ENCODE measurements around the gene NLGN1. TPM values are rescaled to one million over a fixed set of nuclear protein-coding genes. Genes with fewer than 3 reads are reported as not detected.

Gene NLGN1
- total RNA-seq, 2 experiments from 2014 or later, result not detected

DNA sequence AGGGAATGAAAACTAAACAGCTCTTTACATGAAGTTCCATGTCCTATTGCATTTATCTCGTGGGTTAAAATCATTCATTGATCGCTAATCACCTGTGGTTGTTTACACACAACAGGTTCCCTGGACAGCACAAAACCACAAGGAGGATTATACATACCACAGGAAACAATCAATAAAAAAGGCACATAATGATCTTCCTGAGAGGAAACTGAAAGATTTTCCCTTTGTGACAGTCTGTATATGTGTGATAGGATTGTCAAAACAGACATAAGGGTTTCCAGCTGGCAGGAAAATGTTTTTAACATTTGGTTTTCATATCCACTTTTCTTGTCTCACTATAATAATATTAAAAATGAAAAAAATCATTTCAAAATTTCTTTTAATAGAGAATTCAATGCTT is 541.8 kb downstream of the NLGN1 start:
- Mint-ChIP-seq H3K4me3 (no peak overlapping the region), H3K9me3 (no peaks in the 10 kb centered on the region), H3K36me3 (no peaks in the 10 kb centered on the region), H3K27me3 (no peaks in the 10 kb centered on the region), H3K4me1 (no peaks in the 10 kb centered on the region), H3K27ac (no peak overlapping the region)
- no peak for ATAC-seq (ENCODE audit: low read depth)
- POLR2A ChIA-PET, result no interaction called here
- DNase-seq, result no peak

DNA sequence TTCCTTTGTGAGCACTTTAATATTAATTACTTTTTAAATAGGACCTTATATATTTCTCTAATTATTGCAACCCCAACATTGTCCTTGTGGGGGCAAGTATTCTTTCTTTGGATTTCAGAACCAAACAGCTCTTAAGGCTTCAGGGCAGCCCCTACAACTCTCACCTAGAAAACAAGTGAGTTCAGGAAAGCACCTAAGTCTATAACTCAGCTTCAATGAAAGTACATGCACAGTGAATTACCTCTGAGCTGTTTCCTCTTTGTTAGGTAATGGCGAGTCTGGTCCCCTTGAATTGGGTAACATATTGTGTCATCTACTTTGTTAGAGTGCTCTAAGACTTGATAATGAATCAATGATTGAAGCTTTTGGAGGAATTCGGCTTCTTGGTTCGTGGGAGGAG is 545.7 kb downstream of the NLGN1 start:
- no peak for DNase-seq
- no peaks in the 10 kb centered on the region for H3K36me3 Mint-ChIP-seq

GRCh38 chr3:173945170-173945569 is 547.6 kb downstream of the NLGN1 start:
- Mint-ChIP-seq H3K9me3 (no peaks in the 10 kb centered on the region), H3K27ac (no peak overlapping the region), H3K4me1 (no peaks in the 10 kb centered on the region), H3K4me3 (no peak overlapping the region), H3K36me3 (no peaks in the 10 kb centered on the region), H3K27me3 (no peaks in the 10 kb centered on the region)
- POLR2A ChIA-PET, result no interaction called here
- DNase-seq (no peak), ATAC-seq (ENCODE audit: low read depth) (no peak)

More for the DNA sequence above, 545.7 kb downstream of the NLGN1 start:
- Mint-ChIP-seq H3K27me3 (no peaks in the 10 kb centered on the region), H3K27ac (no peak overlapping the region), H3K4me3 (no peak overlapping the region), H3K4me1 (no peaks in the 10 kb centered on the region), H3K9me3 (no peaks in the 10 kb centered on the region)
- POLR2A ChIA-PET, result no interaction called here
- no peak for ATAC-seq (ENCODE audit: low read depth)

GRCh38 chr3:173945806-173946205 is 548.3 kb downstream of the NLGN1 start:
- POLR2A ChIA-PET, result no interaction called here
- Mint-ChIP-seq H3K27me3 (no peaks in the 10 kb centered on the region), H3K36me3 (no peaks in the 10 kb centered on the region), H3K4me3 (no peak overlapping the region), H3K4me1 (no peaks in the 10 kb centered on the region), H3K9me3 (no peaks in the 10 kb centered on the region), H3K27ac (no peak overlapping the region)
- DNase-seq (no peak), ATAC-seq (ENCODE audit: low read depth) (no peak)

DNA sequence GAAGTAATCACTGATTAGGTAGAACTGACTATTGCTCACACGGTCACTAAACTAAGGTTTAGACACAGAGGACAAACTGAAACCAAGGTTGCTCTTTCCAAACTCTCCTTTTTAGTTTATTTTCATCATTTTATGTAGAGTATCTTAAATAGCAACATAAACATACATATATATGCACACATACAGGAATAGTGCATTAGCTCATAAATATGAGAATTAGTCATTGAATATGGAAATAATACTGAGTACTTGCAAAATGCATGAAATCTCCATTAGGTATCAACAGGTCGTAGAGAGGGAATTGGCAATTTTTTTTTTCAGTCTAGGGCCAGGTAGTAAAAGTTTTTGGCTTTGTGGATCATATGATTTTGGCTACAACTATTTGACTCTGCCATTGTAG is 557.1 kb downstream of the NLGN1 start:
- DNase-seq, result no peak
- no peaks in the 10 kb centered on the region for H3K36me3 Mint-ChIP-seq
- no peaks in the 10 kb centered on the region for H3K9me3 Mint-ChIP-seq
- H3K4me1 Mint-ChIP-seq, result no peaks in the 10 kb centered on the region
- no peak overlapping the region for H3K4me3 Mint-ChIP-seq
- ATAC-seq (ENCODE audit: low read depth), result no peak
- H3K27me3 Mint-ChIP-seq, result no peaks in the 10 kb centered on the region
- POLR2A ChIA-PET, result no interaction called here
- H3K27ac Mint-ChIP-seq, result no peak overlapping the region

GRCh38 chr3:173957646-173958045 is 560.1 kb downstream of the NLGN1 start:
- no peak overlapping the region for H3K27ac Mint-ChIP-seq
- H3K27me3 Mint-ChIP-seq, result no peaks in the 10 kb centered on the region
- no peak for ATAC-seq (ENCODE audit: low read depth)
- DNase-seq, result no peak
- no peaks in the 10 kb centered on the region for H3K36me3 Mint-ChIP-seq
- POLR2A ChIA-PET, result no interaction called here
- no peak overlapping the region for H3K4me3 Mint-ChIP-seq
- no peaks in the 10 kb centered on the region for H3K9me3 Mint-ChIP-seq
- no peaks in the 10 kb centered on the region for H3K4me1 Mint-ChIP-seq

- Mint-ChIP-seq H3K4me3 (no peak overlapping the region), H3K9me3 (no peaks in the 10 kb centered on the region), H3K27ac (no peak overlapping the region), H3K27me3 (no peaks in the 10 kb centered on the region), H3K4me1 (no peaks in the 10 kb centered on the region), H3K36me3 (no peaks in the 10 kb centered on the region)
- DNase-seq (no peak), ATAC-seq (ENCODE audit: low read depth) (no peak)
- POLR2A ChIA-PET, result no interaction called here
Observed at GRCh38 chr3:173958805-173959204, 561.3 kb downstream of the NLGN1 start.

DNA sequence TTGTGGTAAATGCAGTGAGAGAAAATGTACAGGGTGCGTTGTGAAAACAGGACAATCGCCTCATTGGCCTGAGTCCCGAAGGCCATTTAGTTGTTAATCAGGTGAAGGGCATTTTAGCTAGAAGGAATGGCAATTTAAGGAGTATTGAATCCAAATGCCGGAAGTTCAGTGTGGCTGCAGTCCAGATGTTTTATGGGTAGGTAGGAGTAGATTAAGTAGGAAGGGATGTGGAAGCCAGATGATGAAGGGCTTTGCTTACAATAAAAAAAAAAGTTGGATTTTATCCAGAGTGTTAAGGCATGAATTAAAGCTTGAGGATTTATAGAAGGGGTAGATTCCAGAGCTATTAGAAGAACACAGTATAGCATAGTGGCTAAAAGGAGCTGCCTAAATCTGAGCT is 572.7 kb downstream of the NLGN1 start:
- H3K27me3 Mint-ChIP-seq, result peaks cover 2% of the 10 kb centered on the region
- H3K4me1 Mint-ChIP-seq, result no peaks in the 10 kb centered on the region
- H3K27ac Mint-ChIP-seq, result no peak overlapping the region
- no peak overlapping the region for H3K4me3 Mint-ChIP-seq
- no peak for DNase-seq
- ATAC-seq (ENCODE audit: low read depth), result no peak
- no peaks in the 10 kb centered on the region for H3K9me3 Mint-ChIP-seq
- POLR2A ChIA-PET, result no interaction called here
- H3K36me3 Mint-ChIP-seq, result no peaks in the 10 kb centered on the region

GRCh38 chr3:173976281-173976680 is 578.7 kb downstream of the NLGN1 start:
- no peaks in the 10 kb centered on the region for H3K36me3 Mint-ChIP-seq
- H3K9me3 Mint-ChIP-seq, result no peaks in the 10 kb centered on the region
- no peaks in the 10 kb centered on the region for H3K27me3 Mint-ChIP-seq
- POLR2A ChIA-PET, result no interaction called here
- no peak overlapping the region for H3K4me3 Mint-ChIP-seq
- H3K27ac Mint-ChIP-seq, result no peak overlapping the region
- ATAC-seq (ENCODE audit: low read depth) (no peak), DNase-seq (no peak)
- H3K4me1 Mint-ChIP-seq, result no peaks in the 10 kb centered on the region

DNA sequence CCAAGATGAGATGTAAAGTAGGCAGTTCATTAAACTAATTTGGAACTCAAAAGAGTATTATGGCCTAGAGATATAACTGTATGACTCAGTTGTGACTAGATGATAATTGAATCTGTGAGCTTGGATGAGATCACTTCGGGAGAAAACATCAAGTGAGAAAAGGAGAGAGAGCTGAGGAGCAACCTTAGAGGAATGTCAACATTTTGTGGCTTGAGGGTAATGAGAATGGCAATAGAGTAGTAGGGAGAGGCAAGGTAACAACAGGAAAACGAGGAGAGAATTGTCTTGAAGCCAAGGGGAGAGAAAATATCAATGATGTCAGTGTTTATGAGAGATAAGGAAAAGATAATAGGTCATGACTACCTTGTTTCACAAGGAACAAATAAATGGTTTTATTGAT is 580.2 kb downstream of the NLGN1 start:
- Mint-ChIP-seq H3K4me1 (no peaks in the 10 kb centered on the region), H3K36me3 (no peaks in the 10 kb centered on the region), H3K27ac (no peak overlapping the region), H3K27me3 (no peaks in the 10 kb centered on the region), H3K4me3 (no peak overlapping the region), H3K9me3 (no peaks in the 10 kb centered on the region)
- DNase-seq (no peak), ATAC-seq (ENCODE audit: low read depth) (no peak)
- POLR2A ChIA-PET, result no interaction called here

DNA sequence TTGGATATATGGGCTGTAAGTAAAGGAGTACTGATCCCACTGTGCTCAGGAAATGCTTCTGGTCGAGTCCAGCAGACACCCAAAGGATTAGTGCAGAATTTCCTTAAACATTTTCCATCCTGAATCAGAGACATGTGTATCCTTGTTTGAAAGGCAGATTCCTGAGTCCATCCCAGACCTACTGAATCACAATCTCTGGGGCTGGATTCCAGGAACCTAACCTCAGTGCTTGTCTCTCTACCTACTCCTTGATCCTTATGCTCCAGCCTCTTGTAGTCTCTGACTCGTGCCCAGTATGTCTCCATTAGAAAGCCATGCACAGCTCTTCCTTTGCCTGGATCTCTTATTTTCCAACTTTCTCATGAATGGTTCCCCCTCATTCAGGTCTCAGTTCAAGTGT is 585.8 kb downstream of the NLGN1 start:
- POLR2A ChIA-PET, result no interaction called here
- no peak for DNase-seq
- Mint-ChIP-seq H3K27me3 (no peaks in the 10 kb centered on the region), H3K36me3 (no peaks in the 10 kb centered on the region), H3K9me3 (no peaks in the 10 kb centered on the region), H3K4me3 (no peak overlapping the region), H3K4me1 (no peaks in the 10 kb centered on the region), H3K27ac (no peak overlapping the region)
- no peak for ATAC-seq (ENCODE audit: low read depth)

GRCh38 chr3:173986861-173987410 is 589.4 kb downstream of the NLGN1 start:
- POLR2A ChIA-PET, result no interaction called here

DNA sequence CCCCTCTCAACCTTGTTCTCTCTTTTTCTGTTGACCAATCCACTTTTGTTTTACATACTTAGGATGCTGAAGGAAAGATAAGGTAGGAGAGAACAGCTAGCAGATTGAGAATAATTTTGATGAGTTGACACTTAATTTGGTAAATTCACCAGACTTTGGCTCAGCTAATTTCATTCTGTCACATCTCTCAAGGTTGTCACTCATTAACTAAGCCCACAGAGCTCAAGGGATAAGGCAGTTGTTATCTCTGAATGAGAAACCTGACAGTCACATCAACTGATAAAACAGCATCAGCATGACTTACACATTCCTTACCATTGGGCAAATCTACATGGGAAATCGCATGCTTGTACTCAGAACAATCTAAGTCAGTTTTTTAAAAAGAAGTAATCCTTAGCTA is 591.4 kb downstream of the NLGN1 start:
- no peak overlapping the region for H3K27ac Mint-ChIP-seq
- ATAC-seq (ENCODE audit: low read depth) (no peak), DNase-seq (no peak)
- no peaks in the 10 kb centered on the region for H3K4me1 Mint-ChIP-seq
- H3K36me3 Mint-ChIP-seq, result no peaks in the 10 kb centered on the region
- POLR2A ChIA-PET, result no interaction called here
- H3K4me3 Mint-ChIP-seq, result no peak overlapping the region
- H3K27me3 Mint-ChIP-seq, result no peaks in the 10 kb centered on the region
- no peaks in the 10 kb centered on the region for H3K9me3 Mint-ChIP-seq

More at GRCh38 chr3:173986861-173987410, 589.4 kb downstream of the NLGN1 start:
- no peak overlapping the region for H3K4me3 Mint-ChIP-seq
- no peak overlapping the region for H3K27ac Mint-ChIP-seq
- H3K9me3 Mint-ChIP-seq, result no peaks in the 10 kb centered on the region
- no peaks in the 10 kb centered on the region for H3K36me3 Mint-ChIP-seq
- no peaks in the 10 kb centered on the region for H3K27me3 Mint-ChIP-seq
- ATAC-seq (ENCODE audit: low read depth) (no peak), DNase-seq (no peak)
- H3K4me1 Mint-ChIP-seq, result no peaks in the 10 kb centered on the region

GRCh38 chr3:173992416-173992815 is 594.9 kb downstream of the NLGN1 start:
- Mint-ChIP-seq H3K4me3 (no peak overlapping the region), H3K9me3 (no peaks in the 10 kb centered on the region), H3K27ac (no peak overlapping the region), H3K36me3 (no peaks in the 10 kb centered on the region), H3K4me1 (no peaks in the 10 kb centered on the region), H3K27me3 (no peaks in the 10 kb centered on the region)
- ATAC-seq (ENCODE audit: low read depth) (no peak), DNase-seq (no peak)
- POLR2A ChIA-PET, result no interaction called here

GRCh38 chr3:173993299-173993698 is 595.8 kb downstream of the NLGN1 start:
- no peak for ATAC-seq (ENCODE audit: low read depth)
- H3K4me1 Mint-ChIP-seq, result no peaks in the 10 kb centered on the region
- no peak overlapping the region for H3K4me3 Mint-ChIP-seq
- no peak for DNase-seq
- H3K27me3 Mint-ChIP-seq, result no peaks in the 10 kb centered on the region
- H3K36me3 Mint-ChIP-seq, result no peaks in the 10 kb centered on the region
- no peaks in the 10 kb centered on the region for H3K9me3 Mint-ChIP-seq
- H3K27ac Mint-ChIP-seq, result no peak overlapping the region
- POLR2A ChIA-PET, result no interaction called here

Measured in activated naive CD8-positive, alpha-beta T cell treated with anti-CD3 and anti-CD28 coated beads, Interleukin-2, amount 10 ng/mL, durations not matched to agents 7 days and 5 days (primary cell).